Fibroblast of the aortic adventitia (primary cell): ENCODE measurements around the gene ROMO1. TPM values are rescaled to one million over a fixed set of nuclear protein-coding genes. Genes with fewer than 3 reads are reported as not detected.

ENCODE experiments used
- DNase-seq: peaks from one replicate; pipeline ENCODE4 v3.0.0-alpha.2; 2010; ENCODE audit warnings: low read depth
- H3K4me3 ChIP-seq: 2 replicates; pipeline ENCODE4 v1.5.1; 2011; ENCODE audit warnings: low read depth, mild to moderate bottlenecking, control low read depth, low read length, moderate library complexity
- CTCF ChIP-seq: IDR thresholded peaks from 2 replicates; pipeline ENCODE4 v1.5.1; 2011; ENCODE audit warnings: mild to moderate bottlenecking, low read length, control low read depth, inconsistent platforms; ENCODE audit not compliant: insufficient read depth
- total RNA-seq: library from RNA; depleted of rRNA; stranded (reverse); fragments of >200 nt; gene quantifications from 2 replicates; pipeline ENCODE4 v1.2.3, GENCODE V29; 2012; ENCODE audit warnings: low replicate concordance

Gene ROMO1
- 164 and 214 TPM in 2 replicates for total RNA-seq

- peak; percentile 8 for TF ChIP-seq CTCF
- peak; percentile 68 for DNase-seq
- H3K4me3 ChIP-seq, result peak within 1 kb of the TSS; percentile 98
Measured at GRCh38 chr20:35699127-35699956, at the start of gene ROMO1, which contains the start of gene NFS1. TSS of gene ROMO1 (plus strand) at chr20:35699405. CDS start at chr20:35699633, 228 bp downstream. TSS of gene NFS1 (minus strand) at chr20:35699352. CDS start at chr20:35699288, 64 bp downstream.

GRCh38 chr20:35650632-35651031, 48.6 kb upstream of the ROMO1 start:
- DNase-seq, result no peak
- TF ChIP-seq CTCF, result no peak
- no peak overlapping the region for H3K4me3 ChIP-seq

GRCh38 chr20:35651958-35652357, 47.2 kb upstream of the ROMO1 start:
- no peak overlapping the region for H3K4me3 ChIP-seq
- TF ChIP-seq CTCF, result no peak
- no peak for DNase-seq

GRCh38 chr20:35652641-35653429, 46.4 kb upstream of the ROMO1 start:
- TF ChIP-seq CTCF, result no peak
- H3K4me3 ChIP-seq, result no peak overlapping the region
- DNase-seq, result no peak

GRCh38 chr20:35653430-35653734, 45.8 kb upstream of the ROMO1 start:
- DNase-seq, result no peak
- TF ChIP-seq CTCF, result no peak
- H3K4me3 ChIP-seq, result no peak overlapping the region

GRCh38 chr20:35653893-35654292, 45.3 kb upstream of the ROMO1 start:
- H3K4me3 ChIP-seq, result no peak overlapping the region
- TF ChIP-seq CTCF, result no peak
- DNase-seq, result no peak
